ENCODE measurements around the gene KAZN.

The KAZN gene

GRCh38 chr1:15076807-15077206, 478.3 kb downstream of the KAZN start:
- TF ChIP-seq, protein P1, sequence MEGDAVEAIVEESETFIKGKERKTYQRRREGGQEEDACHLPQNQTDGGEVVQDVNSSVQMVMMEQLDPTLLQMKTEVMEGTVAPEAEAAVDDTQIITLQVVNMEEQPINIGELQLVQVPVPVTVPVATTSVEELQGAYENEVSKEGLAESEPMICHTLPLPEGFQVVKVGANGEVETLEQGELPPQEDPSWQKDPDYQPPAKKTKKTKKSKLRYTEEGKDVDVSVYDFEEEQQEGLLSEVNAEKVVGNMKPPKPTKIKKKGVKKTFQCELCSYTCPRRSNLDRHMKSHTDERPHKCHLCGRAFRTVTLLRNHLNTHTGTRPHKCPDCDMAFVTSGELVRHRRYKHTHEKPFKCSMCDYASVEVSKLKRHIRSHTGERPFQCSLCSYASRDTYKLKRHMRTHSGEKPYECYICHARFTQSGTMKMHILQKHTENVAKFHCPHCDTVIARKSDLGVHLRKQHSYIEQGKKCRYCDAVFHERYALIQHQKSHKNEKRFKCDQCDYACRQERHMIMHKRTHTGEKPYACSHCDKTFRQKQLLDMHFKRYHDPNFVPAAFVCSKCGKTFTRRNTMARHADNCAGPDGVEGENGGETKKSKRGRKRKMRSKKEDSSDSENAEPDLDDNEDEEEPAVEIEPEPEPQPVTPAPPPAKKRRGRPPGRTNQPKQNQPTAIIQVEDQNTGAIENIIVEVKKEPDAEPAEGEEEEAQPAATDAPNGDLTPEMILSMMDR (IDR thresholded peaks at IDR 0.05) = no peak
- Mint-ChIP-seq H3K4me1 (peaks cover 41% of the 10 kb centered on the region), H3K27me3 (ENCODE audit: low read depth, poor library complexity) (peaks cover 7% of the 10 kb centered on the region), H3K36me3 (ENCODE audit: low read depth) (peaks cover 8% of the 10 kb centered on the region), H3K4me3 (no peak overlapping the region), H3K9me3 (no peaks in the 10 kb centered on the region), H3K27ac (no peak overlapping the region)
- DNase-seq = no peak

- H3K27me3 Mint-ChIP-seq (ENCODE audit: low read depth, poor library complexity) = peaks cover 7% of the 10 kb centered on the region
- H3K4me1 Mint-ChIP-seq = peaks cover 40% of the 10 kb centered on the region
- no peaks in the 10 kb centered on the region for H3K9me3 Mint-ChIP-seq
- peaks cover 3% of the 10 kb centered on the region for H3K36me3 Mint-ChIP-seq (ENCODE audit: low read depth)
- no peak overlapping the region for H3K4me3 Mint-ChIP-seq
- no peak for DNase-seq
- no peak overlapping the region for H3K27ac Mint-ChIP-seq
- TF ChIP-seq, protein P1 (IDR thresholded peaks at IDR 0.05) = no peak
Observed at GRCh38 chr1:15077384-15077783, 478.9 kb downstream of the KAZN start.

DNA sequence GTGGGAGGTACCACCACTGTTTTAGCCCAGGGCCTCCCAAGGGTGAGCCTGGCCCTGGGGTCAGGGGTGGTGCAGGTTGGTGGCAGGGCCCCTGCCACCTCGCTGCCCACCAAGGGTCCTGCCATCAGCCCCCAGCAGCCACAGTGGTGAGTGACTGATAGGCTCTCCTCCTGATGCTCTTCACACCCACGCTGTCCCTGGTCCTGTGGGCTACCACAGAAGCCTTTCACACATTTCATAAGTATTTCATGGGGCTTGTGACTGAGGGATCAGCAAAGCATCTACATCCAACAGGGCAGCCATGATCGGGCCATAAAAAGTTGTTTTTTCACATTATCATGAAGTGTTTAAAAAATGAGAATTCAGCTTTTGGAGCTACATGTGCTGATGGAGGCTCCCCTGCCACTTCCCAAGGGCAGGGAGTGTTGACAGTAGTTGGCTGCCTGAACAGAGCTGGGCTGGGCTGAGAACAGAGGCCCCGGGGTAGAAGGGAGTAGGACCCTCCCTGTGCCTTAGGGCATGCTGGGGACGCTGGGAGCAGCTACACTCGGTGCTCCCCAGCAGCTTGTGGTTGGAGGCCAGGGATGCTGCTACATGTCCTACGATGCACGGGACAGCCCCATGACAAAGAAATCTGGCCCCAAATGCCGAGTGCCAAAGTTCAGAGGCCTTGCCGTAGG, 482.0 kb downstream of the KAZN start:
- no peak overlapping the region for H3K4me3 Mint-ChIP-seq
- H3K4me1 Mint-ChIP-seq = peaks cover 49% of the 10 kb centered on the region
- no peaks in the 10 kb centered on the region for H3K9me3 Mint-ChIP-seq

GRCh38 chr1:15081102-15081501, 482.6 kb downstream of the KAZN start:
- Mint-ChIP-seq H3K27me3 (ENCODE audit: low read depth, poor library complexity) (peaks cover 9% of the 10 kb centered on the region), H3K9me3 (no peaks in the 10 kb centered on the region), H3K4me1 (peaks cover 54% of the 10 kb centered on the region), H3K36me3 (ENCODE audit: low read depth) (no peaks in the 10 kb centered on the region), H3K27ac (peak overlapping the region; percentile 11), H3K4me3 (no peak overlapping the region)
- DNase-seq = no peak
- TF ChIP-seq, protein P1 (IDR thresholded peaks at IDR 0.05) = no peak

More for the DNA sequence above, 482.0 kb downstream of the KAZN start:
- Mint-ChIP-seq H3K27ac (no peak overlapping the region), H3K27me3 (ENCODE audit: low read depth, poor library complexity) (peaks cover 9% of the 10 kb centered on the region), H3K36me3 (ENCODE audit: low read depth) (no peaks in the 10 kb centered on the region)
- no peak for DNase-seq
- TF ChIP-seq, protein P1 (IDR thresholded peaks at IDR 0.05) = no peak

DNA sequence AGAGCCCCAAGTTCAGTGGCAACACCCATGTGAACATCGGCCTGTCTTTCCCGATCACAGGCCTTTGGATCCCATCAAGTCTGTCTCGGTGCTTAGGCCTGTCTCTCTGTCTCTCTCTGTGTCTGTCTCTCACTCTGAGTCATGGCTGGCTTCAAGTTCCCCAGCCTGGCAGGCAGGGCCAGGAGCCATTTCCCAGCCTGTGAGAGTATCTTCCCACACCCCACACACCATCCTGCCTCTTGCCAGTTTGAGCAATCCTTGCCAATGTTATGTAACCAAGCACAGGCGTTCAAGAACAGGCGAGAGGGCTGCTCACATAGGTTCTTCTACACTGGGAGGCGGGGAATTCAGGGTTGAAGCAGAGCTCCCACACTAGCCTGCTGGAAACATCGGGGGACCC, 485.1 kb downstream of the KAZN start:
- Mint-ChIP-seq H3K36me3 (ENCODE audit: low read depth) (no peaks in the 10 kb centered on the region), H3K27me3 (ENCODE audit: low read depth, poor library complexity) (peaks cover 9% of the 10 kb centered on the region), H3K4me3 (no peak overlapping the region), H3K9me3 (no peaks in the 10 kb centered on the region), H3K27ac (no peak overlapping the region), H3K4me1 (peaks cover 67% of the 10 kb centered on the region)
- DNase-seq = no peak
- TF ChIP-seq, protein P1 (IDR thresholded peaks at IDR 0.05) = no peak

All from nephron progenitor cell (in vitro differentiated cells).